Duodenal mucosa (tissue), 2 donors: Measurements from ENCODE around the gene LMF1.
A peak's percentile ranks its signal among the peaks of the same experiment; 100 is the strongest.
"Not testable (repeated sequence)": the region's sequence is repeated elsewhere in the genome, so short reads cannot be mapped to it uniquely, and the experiment has no call there.

Source experiments
- H3K27ac ChIP-seq: one replicate; pipeline ENCODE4 v1.7.0; 2013; ENCODE audit warnings: low read depth, low read length
- H3K27me3 ChIP-seq, 2 donors: one replicate each; pipeline ENCODE4 v1.7.0; 2013; ENCODE audit warnings: low read length in 2 of 2, control low read depth in 1 of 2; ENCODE audit not compliant: insufficient read depth in 2 of 2, control insufficient read depth in 1 of 2
- H3K36me3 ChIP-seq, 2 donors: one replicate each; pipeline ENCODE4 v1.7.0; 2013; ENCODE audit warnings: low read length in 2 of 2, control low read depth in 1 of 2; ENCODE audit not compliant: insufficient read depth in 2 of 2, control insufficient read depth in 1 of 2
- H3K4me1 ChIP-seq, 2 donors: one replicate each; pipeline ENCODE4 v1.7.0; 2013; ENCODE audit warnings: low read length in 2 of 2, control low read depth in 1 of 2; ENCODE audit not compliant: insufficient read depth in 2 of 2, control insufficient read depth in 1 of 2
- H3K4me3 ChIP-seq, 2 donors: one replicate each; pipeline ENCODE4 v1.7.0; 2013; ENCODE audit warnings: low read length in 2 of 2, low read depth in 1 of 2
- H3K9ac ChIP-seq, 2 donors: one replicate each; pipeline ENCODE4 v1.7.0; 2013; ENCODE audit warnings: low read length in 2 of 2, low read depth in 1 of 2
- H3K9me3 ChIP-seq, 2 donors: one replicate each; pipeline ENCODE4 v1.7.0; 2013; ENCODE audit warnings: low read length in 2 of 2, control low read depth in 1 of 2; ENCODE audit not compliant: control insufficient read depth in 1 of 2

LMF1 gene

DNA sequence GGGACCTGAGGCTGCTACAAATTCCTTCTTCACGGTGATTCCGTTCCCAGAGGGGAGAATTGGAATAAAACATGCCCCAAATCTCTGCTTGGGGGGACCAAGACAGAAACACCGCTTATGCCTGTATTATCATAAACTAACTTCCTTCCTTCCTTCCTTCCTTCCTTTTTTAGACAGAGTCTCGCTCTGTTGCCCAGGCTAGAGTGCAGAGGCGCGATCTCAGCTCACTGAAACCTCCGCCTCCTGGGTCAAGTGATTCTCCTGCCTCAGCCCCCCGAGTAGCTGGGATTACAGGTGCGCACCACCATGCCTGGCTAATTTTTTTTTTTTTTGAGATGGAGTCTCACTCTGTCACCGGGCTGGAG, 150.8 kb downstream of the LMF1 start:
- not testable (repeated sequence) for H3K27ac ChIP-seq, H3K9me3 ChIP-seq, H3K36me3 ChIP-seq, H3K4me3 ChIP-seq, H3K4me1 ChIP-seq, H3K9ac ChIP-seq
- peaks cover 7 to 21% of the 10 kb centered on the region in 2 donors for H3K27me3 ChIP-seq

- no peaks in the 10 kb centered on the region for H3K36me3 ChIP-seq
These were observed 151.3 kb downstream of the LMF1 start for GRCh38 chr16:819336-820043.

DNA sequence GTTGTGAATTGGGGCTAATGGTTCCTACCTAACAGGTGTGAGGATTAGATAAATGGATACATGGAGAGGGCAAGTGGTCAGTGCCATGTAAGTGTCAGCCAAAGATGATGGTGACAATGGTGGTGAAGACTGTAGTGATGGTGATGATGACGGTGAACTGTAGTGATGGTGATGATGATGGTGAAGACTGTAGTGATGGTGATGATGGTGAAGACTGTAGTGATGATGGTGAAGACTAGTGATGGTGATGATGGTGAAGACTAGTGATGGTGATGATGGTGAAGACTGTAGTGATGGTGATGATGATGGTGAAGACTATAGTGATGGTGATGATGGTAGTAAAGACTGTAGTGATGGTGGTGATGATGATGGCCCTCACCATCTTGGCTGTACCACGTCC, 152.2 kb downstream of the LMF1 start:
- H3K27ac ChIP-seq = no peak overlapping the region
- no peak overlapping the region for H3K9ac ChIP-seq
- peaks cover 0 to 3% of the 10 kb centered on the region in 2 donors for H3K9me3 ChIP-seq
- H3K4me3 ChIP-seq = no peak overlapping the region
- no peaks in the 10 kb centered on the region for H3K36me3 ChIP-seq
- no peaks in the 10 kb centered on the region for H3K4me1 ChIP-seq
- H3K27me3 ChIP-seq = peaks cover 7 to 21% of the 10 kb centered on the region in 2 donors

More at GRCh38 chr16:819336-820043, 151.3 kb downstream of the LMF1 start:
- H3K4me1 ChIP-seq = no peaks in the 10 kb centered on the region
- no peak overlapping the region for H3K9ac ChIP-seq
- H3K9me3 ChIP-seq = peaks cover 0 to 3% of the 10 kb centered on the region in 2 donors
- peaks cover 7 to 21% of the 10 kb centered on the region in 2 donors for H3K27me3 ChIP-seq
- no peak overlapping the region for H3K27ac ChIP-seq
- H3K4me3 ChIP-seq = no peak overlapping the region

- Histone ChIP-seq H3K4me1 (no peaks in the 10 kb centered on the region), H3K9me3 (peaks cover 0 to 3% of the 10 kb centered on the region in 2 donors), H3K4me3 (no peak overlapping the region), H3K27ac (no peak overlapping the region), H3K27me3 (peaks cover 11 to 26% of the 10 kb centered on the region in 2 donors), H3K36me3 (no peaks in the 10 kb centered on the region), H3K9ac (no peak overlapping the region)
These were observed 152.7 kb downstream of the LMF1 start for GRCh38 chr16:818132-818531.

DNA sequence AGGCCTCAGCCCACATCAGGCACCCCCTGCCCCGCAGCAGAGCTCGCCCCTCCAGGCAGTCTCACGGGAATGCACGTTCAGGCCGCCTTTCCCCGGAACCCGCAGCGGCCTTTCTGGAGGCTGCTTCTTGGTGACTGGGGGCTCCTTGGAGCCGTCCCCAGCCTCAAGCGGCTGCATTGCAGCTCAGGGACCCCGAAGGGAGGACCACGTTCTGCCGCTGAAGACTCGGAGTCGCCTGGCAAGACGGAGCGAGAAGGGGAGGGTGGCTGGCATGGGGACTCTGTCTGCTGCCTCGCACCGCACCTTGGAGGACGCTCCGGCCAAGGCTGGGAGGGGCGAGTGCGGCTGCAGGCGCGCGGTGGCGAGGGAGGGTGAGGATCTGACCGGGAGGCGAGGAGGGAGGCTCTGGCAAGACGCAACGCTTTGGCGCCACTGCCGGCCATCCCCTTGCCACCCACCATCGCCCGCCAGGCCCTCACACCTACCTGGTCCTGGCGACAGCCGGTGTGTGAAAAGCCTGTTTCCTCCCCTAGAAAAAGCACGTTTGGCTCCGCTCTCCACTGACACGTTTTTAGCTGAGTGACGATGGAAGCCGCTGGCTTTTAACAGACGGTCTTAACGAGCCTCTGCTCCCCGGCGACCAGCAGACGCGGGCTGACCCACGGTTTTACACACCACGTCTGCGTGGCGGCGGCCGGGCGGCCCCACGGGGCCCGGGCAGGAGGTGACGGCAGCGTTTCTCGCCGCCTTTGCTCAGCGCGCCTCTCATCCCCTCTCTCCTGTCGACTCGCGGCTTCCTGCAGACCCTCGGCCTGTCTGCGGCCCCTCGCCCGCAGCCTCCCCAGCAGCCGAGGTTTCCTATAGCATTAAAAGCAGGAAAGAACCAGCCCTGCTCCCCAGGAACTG, 153.5 kb downstream of the LMF1 start:
- Histone ChIP-seq H3K9me3 (peaks cover 0 to 3% of the 10 kb centered on the region in 2 donors), H3K36me3 (no peaks in the 10 kb centered on the region), H3K27ac (no peak overlapping the region), H3K4me3 (no peak overlapping the region), H3K9ac (no peak overlapping the region), H3K27me3 (peaks cover 16 to 28% of the 10 kb centered on the region in 2 donors), H3K4me1 (no peaks in the 10 kb centered on the region)

DNA sequence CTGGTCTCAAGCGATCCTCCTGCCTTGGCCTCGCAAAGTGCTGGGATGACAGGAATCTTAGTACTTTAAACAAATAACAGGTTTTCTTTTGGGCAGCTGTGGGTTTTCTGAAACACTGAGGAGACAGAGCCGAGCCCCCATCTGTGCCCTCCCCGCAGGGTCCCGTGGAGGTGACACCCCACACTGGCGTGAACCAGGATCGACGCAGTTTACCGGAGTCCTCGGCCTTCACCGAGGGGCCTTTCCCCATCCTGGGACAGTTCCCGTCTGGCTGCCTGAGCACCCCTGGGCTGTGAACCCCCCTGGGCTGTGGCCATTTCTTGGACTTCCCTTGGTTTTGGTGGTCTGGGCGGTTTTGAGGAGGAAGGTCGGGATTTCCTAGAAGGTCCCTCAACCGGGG, 154.9 kb downstream of the LMF1 start:
- H3K4me1 ChIP-seq = no peaks in the 10 kb centered on the region
- no peak overlapping the region for H3K27ac ChIP-seq
- H3K4me3 ChIP-seq = no peak overlapping the region
- H3K9ac ChIP-seq = no peak overlapping the region
- peaks cover 0 to 3% of the 10 kb centered on the region in 2 donors for H3K9me3 ChIP-seq
- H3K27me3 ChIP-seq = peaks cover 18 to 24% of the 10 kb centered on the region in 2 donors
- no peaks in the 10 kb centered on the region for H3K36me3 ChIP-seq

GRCh38 chr16:814974-815373, 155.8 kb downstream of the LMF1 start:
- Histone ChIP-seq H3K4me3 (no peak overlapping the region), H3K4me1 (no peaks in the 10 kb centered on the region), H3K9ac (no peak overlapping the region), H3K36me3 (no peaks in the 10 kb centered on the region), H3K27ac (no peak overlapping the region), H3K27me3 (peaks cover 18 to 24% of the 10 kb centered on the region in 2 donors), H3K9me3 (peaks cover 0 to 3% of the 10 kb centered on the region in 2 donors)

DNA sequence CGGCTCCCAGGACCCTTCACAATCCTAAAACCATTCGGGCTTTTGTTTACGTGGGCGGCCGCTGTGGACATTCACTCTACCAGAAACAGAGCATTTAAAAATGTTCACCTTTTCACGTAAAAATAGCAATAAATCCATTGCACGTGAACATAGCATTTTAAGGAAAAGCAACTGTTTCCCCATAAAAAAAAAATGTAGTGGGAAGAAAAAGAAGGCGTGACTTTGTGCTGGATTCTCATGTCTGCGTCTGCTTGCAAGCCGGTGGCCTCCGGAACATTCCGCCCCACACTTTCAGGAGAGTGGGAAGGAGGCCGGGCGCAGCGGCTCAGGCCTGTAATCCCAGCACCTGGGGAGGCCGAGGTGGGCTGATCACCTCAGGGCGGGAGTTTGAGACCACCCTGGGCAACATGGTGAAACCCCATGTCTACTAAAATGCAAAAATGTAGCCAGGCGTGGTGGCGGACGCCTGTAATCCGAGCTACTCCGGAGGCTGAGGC, 156.8 kb downstream of the LMF1 start:
- peaks cover 0 to 3% of the 10 kb centered on the region in 2 donors for H3K9me3 ChIP-seq
- H3K36me3 ChIP-seq = no peaks in the 10 kb centered on the region
- H3K4me3 ChIP-seq = no peak overlapping the region
- no peak overlapping the region for H3K9ac ChIP-seq
- H3K27me3 ChIP-seq = peaks cover 16 to 24% of the 10 kb centered on the region in 2 donors
- H3K4me1 ChIP-seq = no peaks in the 10 kb centered on the region
- no peak overlapping the region for H3K27ac ChIP-seq

DNA sequence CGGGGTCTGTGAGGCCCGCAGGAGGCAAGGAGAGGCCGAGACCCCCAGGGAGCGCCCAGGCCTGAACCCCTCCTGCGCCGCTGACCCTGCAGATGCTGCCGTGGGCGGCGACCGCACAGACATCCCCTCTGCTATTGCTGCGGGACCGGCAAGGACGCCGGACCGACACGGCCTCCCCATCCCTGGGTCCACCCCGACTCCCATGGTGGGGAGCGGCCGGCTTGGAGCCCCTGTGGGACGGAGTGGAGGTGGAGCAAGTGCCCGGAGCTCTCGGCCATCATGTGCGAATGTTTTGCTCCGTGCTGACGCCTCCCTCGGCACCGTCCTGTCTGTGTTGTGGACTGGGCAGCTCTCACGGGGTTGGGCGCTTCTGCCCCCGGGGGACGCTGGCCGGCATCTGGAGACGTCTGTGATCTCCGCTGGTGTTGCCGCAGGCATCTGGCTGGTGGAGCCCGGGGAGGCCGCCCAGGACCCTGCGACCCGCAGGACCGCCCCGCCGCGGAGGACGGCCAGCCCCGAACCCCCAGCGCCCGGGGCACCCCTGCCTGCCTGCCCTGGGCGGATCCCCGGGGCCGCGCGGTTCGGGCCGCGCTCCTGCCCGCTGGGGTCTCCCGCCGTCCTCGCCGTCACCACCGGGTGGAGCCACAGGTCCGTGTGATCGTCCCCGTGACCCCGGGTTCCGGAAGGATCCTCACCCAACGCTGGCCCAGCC, 157.4 kb downstream of the LMF1 start:
- Histone ChIP-seq H3K9me3 (no peaks in the 10 kb centered on the region), H3K36me3 (no peaks in the 10 kb centered on the region), H3K27me3 (peaks cover 16 to 20% of the 10 kb centered on the region in 2 donors), H3K27ac (no peak overlapping the region), H3K4me3 (no peak overlapping the region), H3K9ac (no peak overlapping the region), H3K4me1 (peaks cover 0 to 4% of the 10 kb centered on the region in 2 donors)

- peak overlapping the region; percentile 78 to 93 for H3K4me3 ChIP-seq
- peak overlapping the region; percentile 49 to 77 for H3K9ac ChIP-seq
- H3K4me1 ChIP-seq = peaks cover 0 to 10% of the 10 kb centered on the region in 2 donors
- H3K27me3 ChIP-seq = peaks cover 11 to 17% of the 10 kb centered on the region in 2 donors
- H3K36me3 ChIP-seq = no peaks in the 10 kb centered on the region
- no peaks in the 10 kb centered on the region for H3K9me3 ChIP-seq
- H3K27ac ChIP-seq = no peak overlapping the region
These were observed 162.7 kb downstream of the LMF1 start for GRCh38 chr16:808085-808386.
